AG04450 (cell line): ENCODE results near the gene SLC22A4. TPM values are rescaled to one million over a fixed set of nuclear protein-coding genes. Genes with fewer than 3 reads are reported as not detected.

Experiments used
- CTCF ChIA-PET: fragments of 300-600, 350-600 bp; formaldehyde crosslinking; extraction: SDS; loops from one replicate; lab custom pipeline; 2022; ENCODE audit warnings: antibody characterized with exemption, inconsistent platforms; lab: Charles Lee
- POLR2A ChIA-PET: fragments of 350-600 bp; formaldehyde crosslinking; extraction: SDS; loops from one replicate; lab custom pipeline; 2021; ENCODE audit warnings: antibody characterized with exemption, inconsistent platforms; lab: Yijun Ruan, JAX
- DNase-seq: peaks from one replicate; pipeline ENCODE4 v3.0.0-alpha.2; 2011; ENCODE audit warnings: low read depth, low spot score
- H3K27ac ChIP-seq: one replicate; pipeline ENCODE4 v1.5.1; 2012; ENCODE audit warnings: low read depth, low read length, control low read depth
- H3K27me3 ChIP-seq: one replicate; pipeline ENCODE4 v1.6.0; 2012; ENCODE audit warnings: low read length; ENCODE audit not compliant: control insufficient read depth, insufficient read depth
- H3K4me3 ChIP-seq: 2 replicates; pipeline ENCODE4 v1.5.1; 2011; ENCODE audit warnings: mild to moderate bottlenecking, low read depth, low read length, control low read depth
- H3K9me3 ChIP-seq: 2 replicates; pipeline ENCODE4 v1.5.1; 2012; ENCODE audit warnings: low read length; ENCODE audit not compliant: control insufficient read depth, insufficient read depth
- polyA plus RNA-seq: library from polyadenylated mRNA; depleted of rRNA; stranded (reverse); fragments of >200 nt; gene quantifications from 2 replicates; pipeline ENCODE4 v1.2.3, GENCODE V29; 2011
- TF ChIP-seq, protein P1 (sequence below): IDR thresholded peaks from 2 replicates; pipeline ENCODE4 v1.5.1; 2011; ENCODE audit warnings: low read depth, low read length, control low read depth, inconsistent platforms

Gene SLC22A4
- polyA plus RNA-seq, 1 experiment, result 3.1 TPM

GRCh38 chr5:132296412-132297016, 2.3 kb downstream of the SLC22A4 start:
- no peak overlapping the region for H3K4me3 ChIP-seq
- no peak overlapping the region for H3K27ac ChIP-seq
- DNase-seq, result no peak
- ChIA-PET CTCF (interaction anchor here (1.1 kb wide), 2 partner anchors 23 to 59 kb away, joined by 3 to 5 read pairs; no protein-coding TSS in a partner anchor), POLR2A (no interaction called here)
- TF ChIP-seq, protein P1, sequence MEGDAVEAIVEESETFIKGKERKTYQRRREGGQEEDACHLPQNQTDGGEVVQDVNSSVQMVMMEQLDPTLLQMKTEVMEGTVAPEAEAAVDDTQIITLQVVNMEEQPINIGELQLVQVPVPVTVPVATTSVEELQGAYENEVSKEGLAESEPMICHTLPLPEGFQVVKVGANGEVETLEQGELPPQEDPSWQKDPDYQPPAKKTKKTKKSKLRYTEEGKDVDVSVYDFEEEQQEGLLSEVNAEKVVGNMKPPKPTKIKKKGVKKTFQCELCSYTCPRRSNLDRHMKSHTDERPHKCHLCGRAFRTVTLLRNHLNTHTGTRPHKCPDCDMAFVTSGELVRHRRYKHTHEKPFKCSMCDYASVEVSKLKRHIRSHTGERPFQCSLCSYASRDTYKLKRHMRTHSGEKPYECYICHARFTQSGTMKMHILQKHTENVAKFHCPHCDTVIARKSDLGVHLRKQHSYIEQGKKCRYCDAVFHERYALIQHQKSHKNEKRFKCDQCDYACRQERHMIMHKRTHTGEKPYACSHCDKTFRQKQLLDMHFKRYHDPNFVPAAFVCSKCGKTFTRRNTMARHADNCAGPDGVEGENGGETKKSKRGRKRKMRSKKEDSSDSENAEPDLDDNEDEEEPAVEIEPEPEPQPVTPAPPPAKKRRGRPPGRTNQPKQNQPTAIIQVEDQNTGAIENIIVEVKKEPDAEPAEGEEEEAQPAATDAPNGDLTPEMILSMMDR, result no peak
- no peaks in the 10 kb centered on the region for H3K27me3 ChIP-seq
- H3K9me3 ChIP-seq, result no peaks in the 10 kb centered on the region

DNA sequence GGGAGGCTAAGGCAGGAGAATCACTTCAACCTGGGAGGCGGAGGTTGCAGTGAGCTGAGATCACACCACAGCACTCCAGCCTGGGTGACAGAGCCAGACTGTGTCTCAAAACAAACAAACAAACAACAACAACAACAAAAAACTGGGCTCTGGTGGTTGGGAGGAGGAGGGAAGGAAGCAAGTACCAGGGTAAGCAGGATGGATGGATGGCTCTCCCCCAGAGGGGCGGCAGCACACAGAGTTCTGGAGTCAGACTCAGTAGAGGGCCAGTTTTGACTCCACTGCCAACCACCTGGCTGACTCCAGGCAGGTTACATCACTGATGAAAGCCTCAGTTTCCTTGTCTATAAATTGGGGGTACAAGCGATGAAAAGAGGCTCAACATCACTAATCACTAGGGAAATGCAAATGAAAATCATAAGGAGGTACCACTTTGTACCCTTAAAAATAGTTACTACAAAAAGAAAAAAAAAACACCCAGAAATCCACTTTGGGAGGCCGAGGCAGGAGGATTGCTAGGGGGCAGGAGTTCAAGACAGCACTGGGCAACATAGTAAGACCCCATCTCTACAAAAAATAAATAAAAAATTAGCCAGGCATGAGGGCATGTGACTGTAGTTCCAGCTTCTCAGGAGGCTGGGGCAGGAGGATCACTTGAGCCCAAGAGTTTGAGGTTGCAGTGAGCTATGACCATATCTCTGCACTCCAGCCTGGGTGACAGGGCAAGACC, 3.2 kb downstream of the SLC22A4 start:
- Histone ChIP-seq H3K27me3 (no peaks in the 10 kb centered on the region), H3K4me3 (no peak overlapping the region), H3K27ac (no peak overlapping the region), H3K9me3 (no peaks in the 10 kb centered on the region)
- DNase-seq, result no peak
- POLR2A ChIA-PET, result no interaction called here
- CTCF ChIA-PET, result interaction anchor here (1.0 to 1.1 kb wide), 2 partner anchors 60 to 89 kb away, joined by 3 read pairs; no protein-coding TSS in a partner anchor
- TF ChIP-seq, protein P1, result no peak

DNA sequence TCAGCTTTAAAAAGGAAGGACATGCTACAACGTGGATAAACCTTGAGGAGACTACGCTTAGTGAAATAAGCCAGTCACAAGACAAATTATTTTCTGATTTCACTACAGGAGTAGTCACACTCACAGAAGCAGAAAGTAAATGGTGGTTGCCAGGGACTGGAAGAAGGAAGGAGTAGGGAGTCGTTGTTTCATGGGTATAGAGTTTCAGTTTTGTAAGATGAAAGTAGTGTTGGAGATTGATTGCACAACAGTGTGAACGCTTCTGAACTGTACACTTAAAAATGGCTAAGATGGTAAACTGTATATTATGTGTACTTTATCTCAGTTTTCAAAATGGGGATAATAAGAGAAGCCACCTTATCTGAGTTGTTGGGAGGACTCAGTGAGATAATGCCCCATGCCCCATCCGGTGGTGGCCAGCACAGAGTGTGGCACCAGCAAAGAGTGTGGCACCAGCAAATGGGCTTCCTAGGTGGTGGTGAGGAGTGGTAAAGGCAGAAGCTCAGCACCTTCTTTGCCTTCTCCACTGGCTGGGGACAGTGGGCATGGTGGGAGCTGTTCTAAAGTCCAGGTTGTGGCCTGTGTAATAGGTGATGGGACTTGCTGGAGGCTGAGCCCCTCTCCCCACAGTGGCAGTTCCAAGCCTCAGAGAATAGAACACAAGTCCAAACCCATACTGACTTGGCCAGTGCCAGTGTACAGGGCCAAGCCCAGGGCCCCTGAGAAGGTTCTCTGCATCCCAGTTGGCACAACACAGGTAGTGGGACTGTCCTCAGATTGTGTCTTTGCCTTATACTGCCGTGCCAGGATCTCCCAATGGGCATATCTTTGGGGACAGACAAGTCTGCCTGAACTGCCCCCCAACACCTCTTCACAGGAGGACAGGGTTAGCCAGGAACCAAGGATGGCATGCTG, 4.4 kb downstream of the SLC22A4 start:
- ChIA-PET POLR2A (no interaction called here), CTCF (no interaction called here)
- Histone ChIP-seq H3K9me3 (no peaks in the 10 kb centered on the region), H3K4me3 (no peak overlapping the region), H3K27me3 (no peaks in the 10 kb centered on the region), H3K27ac (no peak overlapping the region)
- TF ChIP-seq, protein P1, result no peak
- DNase-seq, result no peak

- TF ChIP-seq, protein P1, result no peak
- H3K4me3 ChIP-seq, result no peak overlapping the region
- no peaks in the 10 kb centered on the region for H3K9me3 ChIP-seq
- no peak overlapping the region for H3K27ac ChIP-seq
- ChIA-PET POLR2A (no interaction called here), CTCF (interaction anchor here (1.5 kb wide), 1 partner anchor 62 kb away, joined by 5 read pairs; no protein-coding TSS in a partner anchor)
- no peaks in the 10 kb centered on the region for H3K27me3 ChIP-seq
- DNase-seq, result no peak
These were observed 5.7 kb downstream of the SLC22A4 start for GRCh38 chr5:132299917-132300316.
